Heart right ventricle (tissue), 16 donors: ENCODE data around the gene ATP10A. TPM values are rescaled to one million over a fixed set of nuclear protein-coding genes. Genes with fewer than 3 reads are reported as not detected.

Source experiments
- ATAC-seq, 8 donors: fragments of 200-7000 bp; cut with Tn5 transposase; one replicate each; pipeline ENCODE4 v1.9.1; 2020; ENCODE audit warnings: mild to moderate bottlenecking in 8 of 8, moderate library complexity in 8 of 8, moderate number of reproducible peaks in 1 of 8
- DNase-seq, 2 donors: peaks; one replicate each; pipeline ENCODE4 v3.0.0-alpha.2; 2020
- H3K27ac ChIP-seq, 10 donors: fragments of 200-600 bp; sonication (generic) in 2 of 10; one replicate each; pipeline versions ENCODE4 v1.5.0 to v1.8.0; 2020 to 2022; ENCODE audit warnings: mild to moderate bottlenecking in 3 of 10
- H3K27me3 ChIP-seq, 7 donors: fragments of 200-600 bp; one replicate each; pipeline ENCODE4 v1.8.0; 2021 to 2022; ENCODE audit warnings: mild to moderate bottlenecking in 2 of 7
- H3K36me3 ChIP-seq, 9 donors: fragments of 200-600 bp; sonication (generic) in 1 of 9; one replicate each; pipeline versions ENCODE4 v1.5.0 to v1.8.0; 2020 to 2022; ENCODE audit warnings: mild to moderate bottlenecking in 2 of 9
- H3K4me1 ChIP-seq, 9 donors: fragments of 200-600 bp; sonication (generic) in 1 of 9; one replicate each; pipeline versions ENCODE4 v1.5.0 to v1.8.0; 2020 to 2022; ENCODE audit warnings: mild to moderate bottlenecking in 4 of 9
- H3K4me3 ChIP-seq, 10 donors: fragments of 200-600 bp; sonication (generic) in 2 of 10; one replicate each; pipeline versions ENCODE4 v1.5.0 to v1.8.0; 2020 to 2022; ENCODE audit warnings: mild to moderate bottlenecking in 7 of 10, moderate library complexity in 2 of 10
- H3K9me3 ChIP-seq, 11 donors: fragments of 200-600 bp in 10 of 11; sonication (generic) in 2 of 11; one replicate each; pipeline versions ENCODE4 v1.5.0 to v1.8.0; 2013 to 2022; ENCODE audit warnings: mild to moderate bottlenecking in 2 of 11, control low read depth in 1 of 11, moderate library complexity in 1 of 11
- WGBS, 2 donors: extraction: QIAGEN DNeasy Blood & Tissue Kit; methylation state at CpG; one replicate each; pipeline ENCODE4 v1.1.7; 2013; ENCODE audit warnings: inconsistent platforms in 1 of 2; 5-methylcytosine and 5-hydroxymethylcytosine counted together
- intact Hi-C, 10 donors: fragments of 100-400 bp; cut with DNase I; formaldehyde crosslinking; loops; one replicate each; pipeline versions ENCODE4 v1.11.1 to v1.14.2; 2022
- polyA plus RNA-seq, 2 donors: library from polyadenylated mRNA; stranded (reverse); fragments of 200-250 nt; gene quantifications; one replicate each; pipeline ENCODE4 v1.2.3, GENCODE V29; 2013
- total RNA-seq, 10 donors: library from RNA; stranded (reverse); fragmentation: NEBNext Ultra II Directional in 3 of 10; extraction: Animal tissue kit (Norgen Biotek cat#: 25700) in 3 of 10; gene quantifications; one replicate each; pipeline versions ENCODE4 v1.2.1 to v1.2.4, GENCODE V29; 2021 to 2023
- TF ChIP-seq, protein P1 (sequence below), 9 donors: fragments of 200-600 bp; sonication (generic) in 2 of 9; IDR thresholded peaks; one replicate each; pipeline versions ENCODE4 v1.5.0 to v1.8.0; 2021 to 2022; ENCODE audit warnings: antibody characterized with exemption in 9 of 9, mild to moderate bottlenecking in 5 of 9, moderate library complexity in 1 of 9
- donor health status: Arrhythmogenic right ventricular cardiomyopathy.
- donor health status: ischemic (EF 13 %, LVEDD 7.1; RV severe dilation, severe dysfunction).
- donor health status: healthy with polysubstance abuse.
- donor health status: DM: no; HTN: yes; CAD: no.
- donor health status: DM: no; HTN: no; CAD: no.
- donor health status: ischemic (EF 25% LVEDD 6.9; RV normal size, moderate dysfunction).
- donor health status: ischemic (EF 25% LVEDD 5.7; RV mildly dilated, moderate dysfunction).
- donor health status: healthy.
- donor health status: DM: yes; HTN: yes; CAD: no.
- donor health status: Ischemic cardiomyopathy.
- donor health status: ischemic (EF 35%, LVEDD 5.7; RV mildly dilated, moderate dysfunction).
- donor health status: nonischemic (EF 11% LVEDD 7.7; RV severe dilation, severe dysfunction).
- donor health status: DM: yes; HTN: yes; CAD: no.
- donor health status: PGD.
- donor health status: ischemic (EF 29% LVEDD 5.4; RV normal size, mild dysfunction).
- donor health status: nonischemic (EF 23%, LVEDD 6.1; RV moderate dilation, normal function).

The ATP10A gene
- total and polyA plus RNA-seq, 12 donors, result 0.45 to 2.2 (median 0.89) TPM

DNA sequence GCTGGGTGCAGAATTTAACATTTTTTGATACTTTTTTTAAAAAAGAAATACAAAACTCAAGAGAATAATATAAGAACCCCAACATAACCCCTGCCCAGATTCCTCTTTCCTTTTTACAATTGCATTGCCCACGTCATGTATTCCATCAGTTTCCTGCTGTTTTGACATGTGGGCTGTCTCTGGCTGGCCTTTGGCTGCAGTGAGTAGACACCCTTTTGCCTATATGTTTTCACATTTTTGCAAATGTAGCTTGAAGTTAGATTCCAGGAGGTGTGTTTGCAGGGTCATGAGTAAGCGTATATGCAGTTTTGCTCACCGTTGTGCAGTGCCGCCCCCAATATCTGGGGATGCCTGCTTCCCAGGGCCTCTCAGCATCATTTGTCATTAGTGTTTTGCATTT, 28.0 kb upstream of the ATP10A start:
- Histone ChIP-seq H3K27me3 (peaks cover 0 to 15% (median 0%) of the 10 kb centered on the region in 7 donors), H3K4me1 (peaks cover 0 to 5% (median 0%) of the 10 kb centered on the region in 9 donors), H3K36me3 (no peaks in the 10 kb centered on the region), H3K27ac (no peak overlapping the region), H3K9me3 (peaks cover 0 to 6% (median 0%) of the 10 kb centered on the region in 11 donors), H3K4me3 (no peak overlapping the region)
- TF ChIP-seq, protein P1, sequence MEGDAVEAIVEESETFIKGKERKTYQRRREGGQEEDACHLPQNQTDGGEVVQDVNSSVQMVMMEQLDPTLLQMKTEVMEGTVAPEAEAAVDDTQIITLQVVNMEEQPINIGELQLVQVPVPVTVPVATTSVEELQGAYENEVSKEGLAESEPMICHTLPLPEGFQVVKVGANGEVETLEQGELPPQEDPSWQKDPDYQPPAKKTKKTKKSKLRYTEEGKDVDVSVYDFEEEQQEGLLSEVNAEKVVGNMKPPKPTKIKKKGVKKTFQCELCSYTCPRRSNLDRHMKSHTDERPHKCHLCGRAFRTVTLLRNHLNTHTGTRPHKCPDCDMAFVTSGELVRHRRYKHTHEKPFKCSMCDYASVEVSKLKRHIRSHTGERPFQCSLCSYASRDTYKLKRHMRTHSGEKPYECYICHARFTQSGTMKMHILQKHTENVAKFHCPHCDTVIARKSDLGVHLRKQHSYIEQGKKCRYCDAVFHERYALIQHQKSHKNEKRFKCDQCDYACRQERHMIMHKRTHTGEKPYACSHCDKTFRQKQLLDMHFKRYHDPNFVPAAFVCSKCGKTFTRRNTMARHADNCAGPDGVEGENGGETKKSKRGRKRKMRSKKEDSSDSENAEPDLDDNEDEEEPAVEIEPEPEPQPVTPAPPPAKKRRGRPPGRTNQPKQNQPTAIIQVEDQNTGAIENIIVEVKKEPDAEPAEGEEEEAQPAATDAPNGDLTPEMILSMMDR (IDR thresholded peaks at IDR 0.05), result no peak
- ATAC-seq (no peak), DNase-seq (no peak)
- WGBS, 2 donors, result 88 to 89% methylated on average over 4 of the region's 4 CpGs
- intact Hi-C loops, result no loop called here

DNA sequence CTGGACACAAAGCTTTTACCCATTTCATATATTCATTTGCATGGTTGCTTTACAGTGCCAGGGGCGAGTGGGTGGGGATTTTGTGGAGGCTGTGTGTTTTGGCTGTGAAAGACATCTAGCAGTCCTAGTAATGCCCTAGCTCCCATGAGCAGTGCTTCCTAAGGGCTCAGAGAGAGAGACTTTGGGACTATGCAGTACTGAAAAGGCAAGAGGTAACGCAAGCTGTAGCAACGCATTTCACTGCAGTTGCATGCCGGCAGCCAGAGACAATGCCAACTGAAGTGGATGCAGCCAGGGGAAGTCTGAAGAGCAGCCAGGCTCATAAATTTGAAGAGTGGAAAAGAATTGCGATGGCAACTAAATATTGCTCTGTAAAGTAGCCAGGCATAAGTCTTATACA, 27.4 kb upstream of the ATP10A start:
- H3K4me1 ChIP-seq, result peaks cover 0 to 7% (median 0%) of the 10 kb centered on the region in 9 donors
- DNase-seq, result no peak
- no peak overlapping the region for H3K27ac ChIP-seq
- H3K36me3 ChIP-seq, result no peaks in the 10 kb centered on the region
- H3K4me3 ChIP-seq, result no peak overlapping the region
- no peak for ATAC-seq
- TF ChIP-seq, protein P1 (IDR thresholded peaks at IDR 0.05), result no peak
- H3K9me3 ChIP-seq, result peaks cover 0 to 6% (median 0%) of the 10 kb centered on the region in 11 donors
- 81 to 82% methylated on average over 5 of the region's 5 CpGs for WGBS, 2 donors
- intact Hi-C loops, result no loop called here
- peaks cover 0 to 15% (median 0%) of the 10 kb centered on the region in 7 donors for H3K27me3 ChIP-seq

DNA sequence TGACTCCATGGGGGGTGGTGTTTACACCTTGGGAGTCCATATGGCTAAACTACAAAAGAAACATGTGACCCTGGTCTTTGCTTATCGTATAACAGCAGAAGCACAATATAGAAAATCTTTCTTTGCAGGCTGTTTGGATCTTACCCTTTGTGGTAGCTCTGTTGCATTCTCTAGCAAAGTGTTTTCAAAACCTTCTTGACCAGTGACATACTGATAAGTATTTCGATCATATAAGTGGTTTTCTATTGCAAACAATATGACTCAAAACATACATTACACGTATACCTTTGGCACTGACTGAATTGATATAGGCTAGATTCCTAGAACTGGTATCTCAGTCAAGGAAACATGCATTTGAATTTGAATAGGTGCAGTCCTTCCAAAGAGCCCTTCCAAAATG, 24.7 kb upstream of the ATP10A start:
- no peak for ATAC-seq
- TF ChIP-seq, protein P1 (IDR thresholded peaks at IDR 0.05), result no peak
- DNase-seq, result no peak
- Histone ChIP-seq H3K4me3 (no peak overlapping the region), H3K27me3 (peaks cover 0 to 11% (median 0%) of the 10 kb centered on the region in 7 donors), H3K9me3 (no peaks in the 10 kb centered on the region), H3K27ac (no peak overlapping the region), H3K4me1 (peaks cover 0 to 7% (median 0%) of the 10 kb centered on the region in 9 donors), H3K36me3 (no peaks in the 10 kb centered on the region)
- intact Hi-C loops, result no loop called here
- WGBS, 2 donors, result 59 to 63% methylated on average over 3 of the region's 3 CpGs

DNA sequence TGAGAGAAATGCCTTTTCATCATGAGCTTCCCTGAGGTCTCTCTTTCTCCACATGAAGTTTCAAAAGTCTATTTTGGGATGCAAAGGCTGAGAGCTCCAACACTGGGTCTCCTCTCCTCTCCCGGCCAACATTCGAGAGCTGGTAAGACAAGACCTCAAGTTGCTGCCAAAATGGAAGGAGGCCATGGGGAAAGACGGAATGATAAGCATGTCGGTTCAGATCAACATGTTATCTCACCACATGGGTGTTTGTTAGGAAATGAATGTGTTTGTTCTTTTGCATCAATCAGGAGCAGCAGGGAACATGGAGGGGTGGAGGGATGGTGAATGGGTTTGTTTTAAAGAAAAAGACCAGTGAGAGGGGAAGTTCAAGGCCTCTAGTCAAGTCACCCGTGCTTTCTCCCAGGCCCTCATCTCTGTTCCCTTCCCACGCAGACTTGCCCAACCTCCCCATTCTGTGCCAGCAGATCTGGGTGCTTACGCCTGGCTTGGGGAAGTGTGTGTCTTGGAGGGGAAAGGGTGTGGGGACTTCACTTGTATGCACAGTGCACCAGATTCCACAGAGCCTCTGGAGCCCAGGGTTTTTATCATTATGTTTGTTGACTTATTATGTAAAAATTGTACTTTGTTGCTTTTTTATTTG, 23.5 kb upstream of the ATP10A start:
- DNase-seq (no peak), ATAC-seq (peak in 4 of 8 donors; percentile 50 to 67 (median 64))
- H3K36me3 ChIP-seq, result no peaks in the 10 kb centered on the region
- H3K4me1 ChIP-seq, result peaks cover 0 to 7% (median 0%) of the 10 kb centered on the region in 9 donors
- 28 to 31% methylated on average over 7 of the region's 7 CpGs for WGBS, 2 donors
- no peaks in the 10 kb centered on the region for H3K9me3 ChIP-seq
- TF ChIP-seq, protein P1 (IDR thresholded peaks at IDR 0.05), result no peak
- H3K27me3 ChIP-seq, result peaks cover 0 to 6% (median 0%) of the 10 kb centered on the region in 7 donors
- H3K27ac ChIP-seq, result no peak overlapping the region
- intact Hi-C loops, result no loop called here
- H3K4me3 ChIP-seq, result no peak overlapping the region
